GM18870 (cell line): ENCODE data around the gene CASS4.

Experiments used
- ATAC-seq: cut with Tn5 transposase; IDR thresholded peaks from one replicate; pipeline ENCODE4 v1.9.1; 2021; ENCODE audit warnings: moderate library complexity; ENCODE audit not compliant: unreplicated experiment

Gene CASS4

DNA sequence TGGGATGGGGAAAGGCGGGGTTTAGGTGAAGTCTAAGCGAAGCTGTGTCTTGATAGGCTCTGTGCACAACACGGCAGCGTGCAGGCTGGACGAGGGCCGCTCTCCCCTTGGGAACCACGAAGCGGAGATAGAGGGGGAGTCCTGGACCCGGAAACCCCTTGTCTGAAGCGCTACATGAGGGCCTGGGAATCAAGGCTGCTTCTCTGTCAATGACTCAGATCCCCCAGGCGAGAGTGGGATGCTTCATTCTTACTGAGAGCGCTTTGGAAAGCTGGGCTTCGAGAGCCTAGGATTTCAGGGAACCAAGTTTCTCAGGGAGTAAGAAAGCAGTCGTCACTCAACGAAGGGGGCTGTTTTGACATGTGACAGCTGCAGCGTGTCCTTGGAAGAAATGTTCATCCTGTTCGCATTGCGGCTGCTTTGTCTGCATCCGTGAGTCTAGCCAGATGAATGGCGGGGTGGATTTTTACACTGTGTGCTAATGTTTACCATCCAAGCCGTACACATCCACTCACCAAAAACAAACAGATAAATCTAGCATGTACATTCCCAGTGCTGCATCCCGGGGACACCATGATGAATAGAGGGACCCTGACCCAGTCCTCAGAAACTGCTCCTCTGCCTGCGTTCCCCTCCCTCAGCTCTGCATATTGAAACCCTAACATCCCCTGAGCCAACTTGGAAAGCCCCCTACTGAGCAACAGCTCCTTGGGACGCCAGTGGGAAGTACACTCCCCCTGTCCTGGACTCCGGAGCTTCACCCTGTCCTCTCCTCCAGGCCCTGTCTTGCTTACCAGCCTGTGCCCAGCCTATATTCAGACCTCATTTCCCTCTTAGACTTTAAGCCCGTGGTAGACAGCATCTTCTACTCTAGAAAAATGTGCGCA, 31.8 kb downstream of the CASS4 start:
- no peak for ATAC-seq

DNA sequence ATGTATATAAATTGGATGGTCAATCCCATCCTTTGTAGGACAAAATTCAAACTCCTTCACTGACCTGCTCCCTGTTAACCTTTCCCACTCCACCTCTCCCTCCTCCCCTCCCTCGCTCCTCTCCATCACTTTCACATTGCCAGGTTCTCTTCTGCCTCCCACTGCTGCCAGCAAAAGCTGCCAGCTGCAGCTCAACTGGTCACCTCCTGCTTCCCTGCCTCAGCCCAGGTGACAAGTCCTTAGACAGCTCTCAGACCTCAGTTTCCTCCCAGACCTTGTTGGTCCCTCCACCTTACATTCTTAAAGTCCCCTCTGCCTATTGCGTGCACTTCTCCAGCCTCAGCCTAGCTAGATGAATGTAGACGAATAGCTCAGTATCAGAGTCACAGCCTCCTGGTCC, 33.1 kb downstream of the CASS4 start:
- no peak for ATAC-seq

DNA sequence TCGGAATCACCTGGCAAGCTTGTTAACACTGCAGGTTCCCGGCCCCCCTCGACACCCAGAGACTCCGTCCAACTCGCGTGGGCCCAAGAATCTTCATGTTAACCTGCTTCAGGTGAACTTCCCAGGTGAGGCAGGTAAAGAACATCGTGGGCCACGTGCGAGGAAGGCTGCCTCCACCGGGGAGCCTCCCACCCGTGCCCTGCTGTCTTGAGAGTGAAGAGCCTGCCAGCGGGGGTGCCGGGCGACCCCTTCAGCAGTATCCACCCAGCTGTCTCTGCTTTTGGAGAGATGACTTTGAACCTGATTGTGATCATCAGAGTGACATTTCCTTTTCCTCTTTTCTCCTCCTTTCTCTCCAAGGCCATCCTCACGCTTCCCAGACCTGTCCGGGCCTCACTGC, 33.5 kb downstream of the CASS4 start:
- no peak for ATAC-seq

DNA sequence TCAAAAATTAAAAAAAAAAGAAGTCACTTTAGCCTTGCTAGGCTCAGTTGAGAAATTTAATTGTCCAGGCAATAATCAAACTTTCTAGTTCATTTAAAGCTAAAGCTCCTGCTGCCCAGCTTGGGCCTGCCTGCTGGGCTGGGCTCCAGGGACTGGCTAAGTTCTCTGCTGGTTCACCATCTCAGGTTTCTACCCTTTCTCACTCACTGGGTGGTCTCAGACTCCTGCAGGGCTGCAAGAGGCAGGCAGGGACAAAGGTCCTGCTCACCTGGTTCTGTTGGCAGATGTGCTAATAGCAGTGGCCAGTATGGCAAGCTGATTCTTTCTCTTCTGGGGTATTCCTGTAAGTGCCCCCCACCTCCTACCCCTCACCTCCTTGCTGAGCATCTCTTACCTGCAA, 35.2 kb downstream of the CASS4 start:
- ATAC-seq: no peak

DNA sequence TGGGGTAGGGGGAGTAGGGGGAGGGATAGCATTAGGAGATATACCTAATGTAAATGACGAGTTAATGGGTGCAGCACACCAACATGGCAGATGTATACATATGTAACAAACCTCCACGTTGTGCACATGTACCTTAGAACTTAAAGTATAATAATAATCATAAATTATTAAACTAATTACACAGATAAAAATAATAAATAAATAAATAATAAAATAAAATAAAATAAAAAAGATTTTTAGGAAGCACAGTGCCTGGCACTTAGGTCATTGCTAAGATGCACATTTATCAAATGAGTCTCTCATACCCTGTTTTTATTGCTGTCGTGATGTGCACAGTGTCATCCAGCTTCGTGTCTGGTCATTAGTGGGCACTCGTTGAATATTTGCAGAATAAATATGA, 37.4 kb downstream of the CASS4 start:
- no peak for ATAC-seq

DNA sequence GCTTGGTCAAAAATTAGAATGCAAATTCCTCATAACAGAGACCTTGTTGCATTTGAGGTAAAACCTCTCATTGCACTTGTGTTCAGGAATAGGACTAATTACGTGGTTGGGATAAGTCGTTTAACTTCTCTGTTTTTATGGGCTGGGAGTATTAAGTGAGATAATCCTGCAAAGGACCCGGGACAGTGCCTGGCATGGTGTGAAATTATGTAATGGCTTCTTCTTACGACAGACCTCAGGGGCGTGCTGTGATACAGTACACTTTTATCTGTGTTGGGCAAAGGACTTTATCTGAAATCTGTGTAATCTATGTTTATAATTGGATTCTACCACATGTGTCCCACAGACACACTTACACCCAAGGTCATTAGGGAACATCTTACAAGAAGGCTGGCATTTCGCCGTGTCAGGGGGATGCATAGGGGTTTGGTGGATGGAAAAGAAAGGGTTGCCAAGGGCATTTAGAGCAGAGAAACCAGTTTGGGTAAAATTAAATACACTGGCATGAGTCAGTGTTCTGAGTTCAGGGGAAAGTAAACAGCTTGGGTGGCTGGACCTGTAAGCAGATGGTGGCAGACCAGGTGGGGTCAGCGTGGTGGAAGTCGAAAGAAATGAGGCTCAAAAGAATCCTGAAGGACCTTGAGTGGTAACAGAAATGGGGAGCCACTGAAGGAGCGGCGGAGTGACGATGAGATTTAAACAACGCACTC, 39.2 kb downstream of the CASS4 start:
- ATAC-seq: no peak

DNA sequence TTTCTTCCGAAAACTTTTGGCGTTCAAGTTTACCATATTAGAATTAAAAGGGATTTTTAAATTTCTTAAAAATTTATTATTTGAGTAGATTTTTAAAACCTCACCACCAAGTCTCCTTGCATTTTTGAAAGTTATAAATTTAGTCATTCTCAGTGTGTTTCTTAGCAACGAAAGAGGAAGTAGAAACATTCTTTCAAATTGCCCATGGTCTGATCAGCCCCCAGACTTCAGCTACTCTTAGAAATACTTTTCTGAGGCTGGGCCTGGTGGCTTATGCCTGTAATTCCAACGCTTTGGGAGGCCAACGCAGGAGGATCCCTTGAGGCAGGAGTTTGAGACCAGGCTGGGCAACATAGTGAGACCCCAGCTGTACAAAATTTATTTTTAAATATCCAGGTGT, 41.3 kb downstream of the CASS4 start:
- peak; percentile 52 for ATAC-seq

DNA sequence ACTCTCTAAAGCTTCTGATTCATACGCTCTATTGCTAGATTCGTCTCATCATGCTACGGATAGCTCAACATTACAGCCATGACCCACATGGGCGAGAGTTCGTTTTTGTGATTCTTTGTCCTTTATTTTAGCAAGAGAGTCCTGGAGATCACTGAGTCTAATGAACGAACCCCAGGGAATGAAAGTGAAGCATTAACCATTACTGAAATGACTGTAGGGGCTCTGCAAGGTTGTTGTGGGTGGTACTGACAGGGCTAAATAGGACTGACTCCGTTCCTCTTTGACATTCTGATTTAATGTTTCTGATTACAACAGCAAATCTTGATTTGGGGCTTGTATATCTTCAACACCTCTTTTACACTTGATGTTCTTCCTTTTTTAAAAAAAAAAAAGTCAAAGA, 42.7 kb downstream of the CASS4 start:
- peak; percentile 96 for ATAC-seq

DNA sequence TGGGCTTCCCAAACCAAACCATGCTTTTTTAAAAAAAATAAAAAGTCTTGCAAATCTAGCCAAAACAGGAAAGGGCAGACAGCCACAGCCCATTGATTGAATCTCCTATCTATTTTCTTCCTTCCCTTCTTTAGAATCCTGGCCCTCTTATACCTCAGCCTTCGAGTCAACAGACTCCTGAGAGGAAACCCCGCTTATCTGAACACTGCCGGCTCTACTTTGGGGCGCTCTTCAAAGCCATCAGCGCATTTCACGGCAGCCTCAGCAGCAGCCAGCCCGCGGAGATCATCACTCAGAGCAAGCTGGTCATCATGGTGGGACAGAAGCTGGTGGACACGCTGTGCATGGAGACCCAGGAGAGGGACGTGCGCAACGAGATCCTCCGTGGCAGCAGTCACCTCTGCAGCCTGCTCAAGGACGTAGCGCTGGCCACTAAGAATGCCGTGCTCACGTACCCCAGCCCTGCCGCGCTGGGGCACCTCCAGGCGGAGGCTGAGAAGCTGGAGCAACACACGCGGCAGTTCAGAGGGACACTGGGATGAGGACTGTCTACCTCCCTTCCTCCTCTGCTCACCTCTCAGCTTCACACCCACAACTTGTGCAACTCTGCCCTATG, 46.3 kb downstream of the CASS4 start:
- ATAC-seq: no peak

DNA sequence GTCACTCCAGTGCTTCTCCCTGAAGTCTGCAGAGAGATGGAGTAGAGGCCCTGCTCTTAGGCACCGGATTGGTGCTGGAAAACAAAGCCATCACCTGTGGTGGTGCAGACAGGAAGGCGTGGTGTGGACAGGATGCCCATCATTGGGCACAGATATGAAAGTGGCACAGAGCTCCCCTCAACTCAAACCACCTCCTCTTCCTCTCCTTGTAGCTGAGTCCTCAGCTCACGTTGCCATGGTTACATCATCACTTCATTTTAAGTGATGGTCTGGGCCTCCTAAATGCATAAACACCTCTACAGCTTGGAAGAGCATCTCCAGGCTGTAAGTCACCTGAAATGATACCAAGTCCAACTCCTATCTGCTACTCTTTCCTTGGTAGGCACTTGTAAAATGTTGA, 48.4 kb downstream of the CASS4 start:
- no peak for ATAC-seq

DNA sequence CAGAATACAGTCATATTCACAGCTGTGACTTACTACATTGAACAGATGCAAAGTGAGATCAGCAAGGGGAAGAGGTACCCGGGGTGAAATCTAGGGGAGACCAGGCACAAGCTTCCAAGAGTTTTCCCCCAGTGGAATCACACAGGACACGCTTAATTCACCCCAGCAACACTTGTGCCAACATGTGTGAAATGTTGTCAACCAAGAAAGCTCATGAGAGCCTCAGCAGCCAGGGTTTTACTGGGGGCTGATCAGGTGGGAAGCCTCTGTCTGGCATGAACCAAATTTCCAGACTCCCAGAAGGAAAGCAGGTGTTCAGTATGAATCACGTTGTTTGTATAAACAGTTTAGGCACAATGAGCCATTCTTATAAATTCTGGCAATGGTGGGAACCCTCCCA, 49.5 kb downstream of the CASS4 start:
- ATAC-seq: no peak

DNA sequence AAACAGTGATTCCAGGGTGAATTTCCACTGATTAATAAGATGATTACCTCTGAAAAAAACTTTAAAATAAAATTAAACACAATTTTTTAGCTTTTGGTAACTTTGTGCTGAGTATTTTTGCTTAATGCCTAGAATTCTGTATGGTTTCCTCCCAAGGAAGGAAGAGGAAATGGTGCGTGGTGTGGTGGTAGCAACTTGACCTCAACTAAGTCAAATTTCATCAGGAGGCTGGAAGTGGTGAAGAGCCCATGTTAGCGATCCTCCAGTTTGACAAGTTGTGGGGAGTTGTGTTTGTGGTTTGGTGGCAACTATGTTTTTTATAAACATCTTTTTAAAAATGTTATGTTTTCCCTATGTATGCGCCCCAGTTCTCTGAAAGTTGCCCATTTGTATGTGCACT, 51.4 kb downstream of the CASS4 start:
- no peak for ATAC-seq

DNA sequence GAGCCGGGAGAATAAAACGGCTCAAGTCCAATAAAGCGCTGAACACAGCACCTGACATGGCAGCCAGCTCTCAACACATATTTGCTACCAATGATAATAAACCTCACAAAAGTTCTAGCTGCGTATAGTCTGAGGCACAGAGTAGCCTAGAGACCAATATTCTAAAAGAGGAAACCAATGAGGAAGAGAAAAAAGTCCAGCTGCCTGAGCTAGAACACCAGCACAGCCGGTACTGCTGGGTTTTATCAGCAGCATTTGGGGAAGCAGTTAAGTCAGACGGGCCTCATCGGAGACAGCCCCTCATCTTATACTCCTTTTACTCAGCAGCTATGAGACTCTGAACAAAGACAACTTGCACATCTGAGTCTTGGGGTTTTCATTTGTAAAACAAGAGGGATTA, 53.9 kb downstream of the CASS4 start:
- ATAC-seq: no peak

DNA sequence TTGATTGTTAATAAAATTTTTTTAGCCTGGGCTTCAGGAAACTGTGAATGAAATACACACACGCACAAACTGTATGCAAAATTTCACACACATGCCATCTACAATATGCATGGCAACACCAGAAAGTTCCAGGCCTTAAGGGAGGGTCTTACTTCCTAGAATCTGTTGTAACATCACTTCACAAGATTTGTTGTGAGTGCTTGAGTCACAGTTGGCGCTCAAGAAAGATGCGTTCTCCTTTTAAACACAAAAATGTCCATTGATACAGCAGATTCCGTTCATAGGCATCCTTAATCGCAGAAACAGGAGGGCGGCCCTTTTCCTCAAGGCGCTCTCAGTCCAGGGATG, 55.9 kb downstream of the CASS4 start:
- no peak for ATAC-seq

DNA sequence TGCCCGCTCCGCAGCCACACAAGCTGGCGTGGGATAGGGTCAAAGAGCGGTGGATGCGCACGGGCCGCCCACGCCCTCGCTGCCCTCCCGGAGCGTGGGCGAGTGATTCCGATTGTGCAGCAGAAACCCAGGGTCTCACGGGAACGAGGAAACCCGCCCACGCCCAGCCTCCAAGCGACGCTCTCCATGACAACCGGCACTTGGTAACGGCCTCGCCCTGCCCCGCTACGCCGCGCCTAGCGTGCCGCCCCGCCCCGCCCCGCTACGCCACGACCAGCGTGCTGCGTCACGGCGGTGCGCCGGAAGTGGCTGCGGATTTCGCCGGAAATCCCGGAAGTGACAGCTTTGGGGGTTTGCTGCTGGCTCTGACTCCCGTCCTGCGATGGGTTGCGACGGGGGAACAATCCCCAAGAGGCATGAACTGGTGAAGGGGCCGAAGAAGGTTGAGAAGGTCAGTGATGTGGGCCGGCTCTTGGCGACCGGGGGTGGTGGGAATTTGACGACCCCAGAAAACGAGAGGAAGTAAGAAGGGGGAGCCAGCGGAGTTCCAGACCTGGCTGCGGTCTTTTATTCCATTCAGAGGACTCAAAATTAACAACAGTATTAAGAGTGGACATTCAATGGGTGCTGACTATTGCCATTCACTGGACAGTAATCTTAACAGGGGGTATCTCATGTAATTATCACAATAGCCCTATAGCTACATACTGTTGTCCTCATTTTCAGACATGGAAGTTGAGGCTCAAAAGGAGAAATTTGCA, 56.4 kb downstream of the CASS4 start, which contains the start of gene RTF2:
Gene RTF2, plus strand, starts transcription at position 312 of the 761 bp plus-strand sequence. Its CDS starts 71 bp downstream, at position 383.
- ATAC-seq: peak; percentile 91

DNA sequence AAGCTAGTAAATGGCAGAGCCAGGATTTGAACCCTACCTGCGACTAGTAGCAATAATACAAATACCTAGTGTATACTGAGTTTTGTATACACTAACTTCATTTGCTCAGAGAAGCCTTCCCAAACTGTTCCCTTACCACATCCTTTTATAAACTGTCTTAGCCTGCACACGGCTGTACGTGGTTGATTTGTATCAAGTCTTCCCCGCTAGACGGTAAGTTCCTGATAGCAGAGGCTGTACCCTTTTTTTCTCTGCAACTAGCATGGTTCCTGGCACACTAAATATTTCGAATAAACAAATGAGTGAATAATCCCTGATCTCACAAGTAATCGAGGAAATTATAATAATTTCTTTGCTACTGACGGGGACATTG, 57.0 kb downstream of the CASS4 start:
- ATAC-seq: no peak

DNA sequence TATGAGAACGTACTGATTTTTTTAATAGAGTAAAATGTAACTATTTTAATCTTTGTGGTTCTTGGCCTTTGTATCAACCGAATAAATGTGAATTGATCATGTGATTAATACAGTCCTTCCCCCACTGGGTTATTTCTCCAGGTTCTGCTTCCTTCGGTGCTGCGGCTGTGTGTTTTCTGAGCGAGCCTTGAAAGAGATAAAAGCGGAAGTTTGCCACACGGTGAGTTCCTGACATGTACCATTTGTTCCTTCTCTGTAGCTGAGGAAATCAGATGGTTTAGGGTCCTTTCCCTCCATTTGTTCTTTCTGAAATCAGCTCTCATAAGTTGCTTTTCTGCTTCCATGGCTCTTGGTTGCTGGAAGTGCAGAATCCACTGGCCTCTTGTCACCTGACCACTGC, 71.9 kb downstream of the CASS4 start:
- no peak for ATAC-seq

DNA sequence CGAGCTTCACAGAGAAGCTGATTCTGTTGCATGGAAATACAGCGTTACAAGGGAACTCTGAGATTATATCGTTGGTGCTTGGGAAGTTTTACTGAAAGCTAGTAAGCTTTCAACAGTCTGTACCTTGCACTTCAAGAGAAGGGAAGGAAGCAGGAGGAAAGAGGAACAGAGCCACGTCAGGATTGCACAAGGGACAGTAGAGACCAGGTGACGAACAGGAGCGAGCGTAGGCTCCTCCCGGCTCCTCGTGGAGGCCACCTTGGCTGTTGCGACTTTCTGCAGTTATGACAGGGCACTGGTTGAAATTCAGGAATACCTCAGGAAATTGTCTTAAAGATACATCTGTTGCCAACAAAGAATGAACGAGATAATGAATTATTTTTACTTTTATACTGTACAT, 75.2 kb downstream of the CASS4 start:
- ATAC-seq: no peak

DNA sequence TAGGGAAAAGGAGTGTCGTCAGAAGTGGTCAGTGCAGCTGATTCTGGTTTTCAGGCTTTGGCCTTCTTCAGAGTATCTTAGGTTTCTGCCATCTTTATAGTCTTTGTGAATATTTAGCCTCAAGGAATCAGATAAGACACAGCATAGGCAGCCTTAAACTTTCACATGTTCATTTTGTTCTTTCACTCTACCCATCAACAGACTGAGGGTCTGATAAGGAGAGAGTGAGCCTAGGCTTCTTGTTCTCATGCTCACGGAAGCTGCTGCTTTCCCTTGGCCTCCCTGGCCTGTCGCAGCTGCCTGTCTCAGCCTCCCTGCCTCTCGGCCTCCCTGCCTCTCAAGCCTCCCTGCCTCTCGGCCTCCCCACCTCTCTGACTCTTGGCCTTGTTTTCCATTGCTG, 76.5 kb downstream of the CASS4 start:
- no peak for ATAC-seq

DNA sequence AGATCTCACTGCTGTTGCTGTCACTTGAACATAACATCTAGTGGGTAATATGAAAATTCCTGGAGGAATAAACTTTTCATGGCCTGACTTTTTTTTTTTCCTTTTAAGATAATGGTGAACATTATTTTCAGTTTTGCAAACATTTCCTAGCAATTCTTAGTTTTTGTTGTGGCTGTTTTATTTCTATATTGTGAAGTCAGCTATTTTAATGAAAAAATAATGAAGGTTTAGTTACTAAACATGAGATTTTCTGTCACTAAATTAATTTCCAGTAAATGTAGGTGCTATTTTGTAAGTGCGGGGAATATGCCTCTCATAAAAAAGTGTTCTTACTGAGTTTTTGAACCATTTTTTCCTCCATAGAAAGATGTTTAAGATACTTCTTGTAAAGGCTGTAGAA, 89.1 kb downstream of the CASS4 start:
- no peak for ATAC-seq

DNA sequence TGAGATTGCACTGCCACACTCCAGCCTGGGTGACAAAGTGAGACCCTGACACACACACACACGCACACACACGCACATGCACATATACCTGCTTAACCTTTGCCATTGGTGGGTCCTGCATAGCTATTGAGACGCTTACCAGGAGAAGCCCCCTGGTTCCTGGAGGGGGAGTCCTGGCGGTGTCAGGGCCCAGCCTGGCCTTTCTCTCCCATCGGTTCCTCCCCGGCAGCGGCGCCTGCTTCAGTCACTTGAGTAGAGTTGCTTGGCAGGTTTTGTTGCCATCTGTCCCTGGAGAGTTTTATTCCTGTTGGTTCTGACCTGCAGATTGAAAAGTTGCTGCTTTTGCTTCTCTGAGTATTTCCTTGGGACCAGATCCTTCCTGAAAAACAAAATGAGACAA, 91.9 kb downstream of the CASS4 start:
- no peak for ATAC-seq
